NT2/D1 (cell line): Measurements from ENCODE around the gene PDXDC1.
"Not testable (repeated sequence)": the region's sequence is repeated elsewhere in the genome, so short reads cannot be mapped to it uniquely, and the experiment has no call there.

Source experiments
- YY1 ChIP-seq: IDR thresholded peaks from 2 replicates; pipeline ENCODE4 v1.6.1; 2011; ENCODE audit not compliant: insufficient read length, insufficient read depth
- ZNF274 ChIP-seq: IDR thresholded peaks from 2 replicates; pipeline ENCODE4 v1.6.1; 2011; ENCODE audit warnings: mild to moderate bottlenecking, low read depth, low read length

DNA sequence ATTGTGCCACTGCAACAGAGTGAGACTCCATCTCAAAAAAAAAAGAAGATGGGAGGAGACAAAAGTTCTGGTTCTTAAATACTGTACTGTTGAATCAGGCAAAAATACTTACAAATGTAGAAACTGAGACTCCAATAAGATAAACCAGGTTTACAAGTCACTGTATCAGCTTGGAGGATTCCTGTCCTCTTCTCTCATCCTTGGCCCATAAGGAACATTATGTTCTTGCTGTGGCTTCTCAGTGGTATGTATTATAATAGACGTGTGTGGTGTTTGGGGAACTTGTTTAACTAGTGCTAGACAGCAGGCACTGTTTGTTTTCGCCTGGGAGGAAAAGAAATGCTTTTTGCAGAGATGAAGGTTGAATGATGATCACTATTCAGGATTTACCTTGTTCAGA is 7.7 kb downstream of the PDXDC1 start:
- TF ChIP-seq ZNF274, YY1: not testable (repeated sequence)
